ENCODE data around the gene YIPF3. TPM values are rescaled to one million over a fixed set of nuclear protein-coding genes. Genes with fewer than 3 reads are reported as not detected.
"Not testable (repeated sequence)": the region's sequence is repeated elsewhere in the genome, so short reads cannot be mapped to it uniquely, and the experiment has no call there.

Gene YIPF3
- polyA plus RNA-seq, 1 donor (not counting 4 experiments of a cell fraction or from before 2014, with no cell fraction given): 136 TPM

DNA sequence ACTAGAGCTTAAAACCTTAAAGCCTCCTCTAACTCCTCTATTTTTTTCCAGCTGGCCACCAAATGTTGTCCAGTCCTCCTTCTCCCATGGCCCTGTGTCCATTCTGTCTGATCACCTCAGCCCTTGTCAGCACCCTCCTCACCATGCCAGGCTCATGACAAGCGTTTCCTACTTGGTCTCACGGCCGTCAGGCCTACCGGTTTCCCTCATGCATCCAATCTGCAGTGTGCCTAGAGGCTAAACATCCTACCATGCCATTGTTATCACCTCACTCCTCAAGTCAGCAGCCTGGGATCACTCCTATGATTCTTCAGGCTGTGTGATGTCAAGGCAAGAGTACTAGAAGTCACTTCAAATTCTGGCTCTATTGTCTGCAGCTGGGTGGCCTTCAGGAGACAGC is 49.0 kb downstream of the YIPF3 start:
- TF ChIP-seq, protein P1, sequence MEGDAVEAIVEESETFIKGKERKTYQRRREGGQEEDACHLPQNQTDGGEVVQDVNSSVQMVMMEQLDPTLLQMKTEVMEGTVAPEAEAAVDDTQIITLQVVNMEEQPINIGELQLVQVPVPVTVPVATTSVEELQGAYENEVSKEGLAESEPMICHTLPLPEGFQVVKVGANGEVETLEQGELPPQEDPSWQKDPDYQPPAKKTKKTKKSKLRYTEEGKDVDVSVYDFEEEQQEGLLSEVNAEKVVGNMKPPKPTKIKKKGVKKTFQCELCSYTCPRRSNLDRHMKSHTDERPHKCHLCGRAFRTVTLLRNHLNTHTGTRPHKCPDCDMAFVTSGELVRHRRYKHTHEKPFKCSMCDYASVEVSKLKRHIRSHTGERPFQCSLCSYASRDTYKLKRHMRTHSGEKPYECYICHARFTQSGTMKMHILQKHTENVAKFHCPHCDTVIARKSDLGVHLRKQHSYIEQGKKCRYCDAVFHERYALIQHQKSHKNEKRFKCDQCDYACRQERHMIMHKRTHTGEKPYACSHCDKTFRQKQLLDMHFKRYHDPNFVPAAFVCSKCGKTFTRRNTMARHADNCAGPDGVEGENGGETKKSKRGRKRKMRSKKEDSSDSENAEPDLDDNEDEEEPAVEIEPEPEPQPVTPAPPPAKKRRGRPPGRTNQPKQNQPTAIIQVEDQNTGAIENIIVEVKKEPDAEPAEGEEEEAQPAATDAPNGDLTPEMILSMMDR (optimal IDR thresholded peaks at IDR 0.05 in 1 of 3, IDR thresholded peaks at IDR 0.05 in 1 of 3, conservative IDR thresholded peaks at IDR 0.05 in 1 of 3; ENCODE audit: extremely low read depth in 1 of 3, insufficient read depth in 2 of 3, low read length in 3 of 3): no peak
- no peak for TF ChIP-seq EZH2 (IDR thresholded peaks at IDR 0.05; ENCODE audit: low read length)
- no peaks in the 10 kb centered on the region for H3K79me2 ChIP-seq (ENCODE audit: control insufficient read depth, insufficient read depth, low read length)
- dilution Hi-C loops (cut with MboI; ENCODE audit: extremely low pct_ligation_motif_present, low sequenced_read_pairs): no loop called here
- no peaks in the 10 kb centered on the region for H3K36me3 ChIP-seq (ENCODE audit: control insufficient read depth in 2 of 2, extremely low read depth in 1 of 2, insufficient read depth in 2 of 2, low read length in 2 of 2)
- H3K4me1 ChIP-seq (ENCODE audit: control insufficient read depth, extremely low read depth, insufficient read depth, low read length): peaks cover 29% of the 10 kb centered on the region
- no peak for DNase-seq (ENCODE audit: low read depth, low spot score)
- no peak overlapping the region for H2AFZ ChIP-seq (ENCODE audit: control insufficient read depth, low read length)
- no peak overlapping the region for H3K4me3 ChIP-seq (ENCODE audit: control insufficient read depth in 2 of 3, extremely low read depth in 1 of 3, insufficient read depth in 2 of 3, low read depth in 1 of 3, low read length in 3 of 3)
- no peaks in the 10 kb centered on the region for H3K27me3 ChIP-seq (ENCODE audit: control insufficient read depth, extremely low read depth, insufficient read depth, low read length)
- H3K4me2 ChIP-seq (ENCODE audit: control insufficient read depth, extremely low read depth, insufficient read depth, low read depth, low read length): no peak overlapping the region
- no peaks in the 10 kb centered on the region for H3K9me3 ChIP-seq (ENCODE audit: control insufficient read depth, low read depth, low read length)
- no peak overlapping the region for H3K27ac ChIP-seq (ENCODE audit: control insufficient read depth, insufficient read depth, low read length)
- no peak for FAIRE-seq
- no peaks in the 10 kb centered on the region for H4K20me1 ChIP-seq (ENCODE audit: control insufficient read depth, extremely low read depth, insufficient read depth, low read length)
- H3K9me1 ChIP-seq (ENCODE audit: control insufficient read depth, extremely low read depth, insufficient read depth, low read length): no peaks in the 10 kb centered on the region
- H3K9ac ChIP-seq (ENCODE audit: control insufficient read depth, extremely low read depth, insufficient read depth, low read length): no peak overlapping the region

DNA sequence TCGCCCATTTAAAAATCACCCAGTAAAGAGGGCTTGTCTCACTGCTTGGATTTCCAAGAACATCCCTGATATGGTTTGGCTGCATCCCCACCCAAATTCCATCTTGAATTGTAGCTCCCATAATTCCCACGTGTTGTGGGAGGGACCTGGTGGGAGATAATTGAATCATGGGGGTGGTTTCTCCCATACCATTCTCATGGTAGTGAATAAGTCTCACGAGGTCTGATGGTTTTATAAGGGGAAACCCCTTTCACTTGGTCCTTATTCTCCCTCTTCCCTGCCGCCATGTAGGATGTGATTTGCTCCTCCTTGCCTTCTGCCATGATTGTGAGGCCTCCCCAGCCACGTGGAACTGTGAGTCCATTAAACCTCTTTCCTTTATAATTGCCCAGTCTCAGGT is 49.5 kb downstream of the YIPF3 start:
- H3K36me3 ChIP-seq (ENCODE audit: control insufficient read depth in 2 of 2, extremely low read depth in 1 of 2, insufficient read depth in 2 of 2, low read length in 2 of 2); H3K9me1 ChIP-seq (ENCODE audit: control insufficient read depth, extremely low read depth, insufficient read depth, low read length); H4K20me1 ChIP-seq (ENCODE audit: control insufficient read depth, extremely low read depth, insufficient read depth, low read length); H3K79me2 ChIP-seq (ENCODE audit: control insufficient read depth, insufficient read depth, low read length); H3K9me3 ChIP-seq (ENCODE audit: control insufficient read depth, low read depth, low read length); H3K4me3 ChIP-seq (ENCODE audit: control insufficient read depth in 2 of 3, extremely low read depth in 1 of 3, insufficient read depth in 2 of 3, low read depth in 1 of 3, low read length in 3 of 3); H2AFZ ChIP-seq (ENCODE audit: control insufficient read depth, low read length); H3K27me3 ChIP-seq (ENCODE audit: control insufficient read depth, extremely low read depth, insufficient read depth, low read length); H3K27ac ChIP-seq (ENCODE audit: control insufficient read depth, insufficient read depth, low read length); dilution Hi-C loops (cut with MboI; ENCODE audit: extremely low pct_ligation_motif_present, low sequenced_read_pairs); FAIRE-seq; H3K9ac ChIP-seq (ENCODE audit: control insufficient read depth, extremely low read depth, insufficient read depth, low read length); DNase-seq (ENCODE audit: low read depth, low spot score): not testable (repeated sequence)
- Histone ChIP-seq H3K4me2 (ENCODE audit: control insufficient read depth, extremely low read depth, insufficient read depth, low read depth, low read length) (peak overlapping the region; percentile 6), H3K4me1 (ENCODE audit: control insufficient read depth, extremely low read depth, insufficient read depth, low read length) (peaks cover 29% of the 10 kb centered on the region)

DNA sequence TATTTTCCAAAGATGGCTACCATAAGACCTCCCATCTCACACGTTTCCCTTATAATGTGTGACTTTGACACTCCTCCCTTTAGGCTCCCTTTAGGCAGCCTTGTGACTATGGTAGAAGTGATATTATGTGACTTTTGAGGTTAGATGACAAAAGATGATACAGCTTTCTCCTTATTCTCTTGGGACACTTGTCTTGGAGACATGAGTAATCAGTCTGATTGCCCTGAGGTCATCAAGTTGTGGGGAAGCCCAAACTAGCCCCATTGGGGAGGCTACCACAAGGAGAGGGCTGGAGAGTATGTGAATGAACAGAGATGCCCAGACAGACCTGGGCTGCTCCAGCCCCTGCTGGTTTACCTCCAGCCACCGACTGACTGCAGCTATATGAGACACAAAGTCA is 50.8 kb downstream of the YIPF3 start:
- Histone ChIP-seq H3K4me1 (ENCODE audit: control insufficient read depth, extremely low read depth, insufficient read depth, low read length) (peaks cover 29% of the 10 kb centered on the region), H2AFZ (ENCODE audit: control insufficient read depth, low read length) (no peak overlapping the region), H3K27ac (ENCODE audit: control insufficient read depth, insufficient read depth, low read length) (no peak overlapping the region), H3K9me1 (ENCODE audit: control insufficient read depth, extremely low read depth, insufficient read depth, low read length) (no peaks in the 10 kb centered on the region), H3K9me3 (ENCODE audit: control insufficient read depth, low read depth, low read length) (no peaks in the 10 kb centered on the region), H3K36me3 (ENCODE audit: control insufficient read depth in 2 of 2, extremely low read depth in 1 of 2, insufficient read depth in 2 of 2, low read length in 2 of 2) (no peaks in the 10 kb centered on the region), H3K27me3 (ENCODE audit: control insufficient read depth, extremely low read depth, insufficient read depth, low read length) (no peaks in the 10 kb centered on the region), H3K9ac (ENCODE audit: control insufficient read depth, extremely low read depth, insufficient read depth, low read length) (no peak overlapping the region), H3K79me2 (ENCODE audit: control insufficient read depth, insufficient read depth, low read length) (no peaks in the 10 kb centered on the region), H3K4me2 (ENCODE audit: control insufficient read depth, extremely low read depth, insufficient read depth, low read depth, low read length) (no peak overlapping the region), H3K4me3 (ENCODE audit: control insufficient read depth in 2 of 3, extremely low read depth in 1 of 3, insufficient read depth in 2 of 3, low read depth in 1 of 3, low read length in 3 of 3) (no peak overlapping the region), H4K20me1 (ENCODE audit: control insufficient read depth, extremely low read depth, insufficient read depth, low read length) (no peaks in the 10 kb centered on the region)
- no peak for TF ChIP-seq EZH2 (IDR thresholded peaks at IDR 0.05; ENCODE audit: low read length)
- TF ChIP-seq, protein P1 (optimal IDR thresholded peaks at IDR 0.05 in 1 of 3, IDR thresholded peaks at IDR 0.05 in 1 of 3, conservative IDR thresholded peaks at IDR 0.05 in 1 of 3; ENCODE audit: extremely low read depth in 1 of 3, insufficient read depth in 2 of 3, low read length in 3 of 3): no peak
- DNase-seq (ENCODE audit: low read depth, low spot score): peak; percentile 66
- dilution Hi-C loops (cut with MboI; ENCODE audit: extremely low pct_ligation_motif_present, low sequenced_read_pairs): no loop called here
- no peak for FAIRE-seq
